ENCODE data around the gene PADI6.

Gene PADI6

DNA sequence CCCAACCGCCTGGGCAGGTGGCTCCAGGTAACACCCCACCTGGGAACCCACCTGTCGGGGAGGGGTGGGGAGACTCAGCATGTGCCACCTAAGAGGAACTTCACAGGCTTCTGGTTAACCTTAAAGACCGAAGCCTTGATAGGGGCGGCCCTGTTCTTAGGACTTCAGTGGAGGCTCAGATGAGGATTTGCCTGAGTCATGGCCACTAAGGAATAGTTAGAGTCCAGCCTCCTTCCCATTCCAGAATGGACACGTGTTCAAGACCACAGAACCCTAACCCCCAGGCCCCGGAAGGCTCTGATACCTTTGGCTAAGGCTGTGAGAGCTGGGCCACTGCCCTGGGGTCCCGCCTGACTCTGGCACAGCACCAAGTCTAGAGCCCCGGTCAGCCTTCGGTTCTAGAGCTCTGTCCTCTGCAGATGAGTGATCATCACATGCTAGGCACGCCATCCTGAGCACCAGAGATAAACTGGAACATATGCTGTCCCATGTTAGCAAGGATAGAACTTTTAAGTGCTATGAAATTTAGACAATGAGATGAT, 20.3 kb downstream of the PADI6 start:
- no peak overlapping the region for H3K27ac ChIP-seq
- TF ChIP-seq, protein P1, sequence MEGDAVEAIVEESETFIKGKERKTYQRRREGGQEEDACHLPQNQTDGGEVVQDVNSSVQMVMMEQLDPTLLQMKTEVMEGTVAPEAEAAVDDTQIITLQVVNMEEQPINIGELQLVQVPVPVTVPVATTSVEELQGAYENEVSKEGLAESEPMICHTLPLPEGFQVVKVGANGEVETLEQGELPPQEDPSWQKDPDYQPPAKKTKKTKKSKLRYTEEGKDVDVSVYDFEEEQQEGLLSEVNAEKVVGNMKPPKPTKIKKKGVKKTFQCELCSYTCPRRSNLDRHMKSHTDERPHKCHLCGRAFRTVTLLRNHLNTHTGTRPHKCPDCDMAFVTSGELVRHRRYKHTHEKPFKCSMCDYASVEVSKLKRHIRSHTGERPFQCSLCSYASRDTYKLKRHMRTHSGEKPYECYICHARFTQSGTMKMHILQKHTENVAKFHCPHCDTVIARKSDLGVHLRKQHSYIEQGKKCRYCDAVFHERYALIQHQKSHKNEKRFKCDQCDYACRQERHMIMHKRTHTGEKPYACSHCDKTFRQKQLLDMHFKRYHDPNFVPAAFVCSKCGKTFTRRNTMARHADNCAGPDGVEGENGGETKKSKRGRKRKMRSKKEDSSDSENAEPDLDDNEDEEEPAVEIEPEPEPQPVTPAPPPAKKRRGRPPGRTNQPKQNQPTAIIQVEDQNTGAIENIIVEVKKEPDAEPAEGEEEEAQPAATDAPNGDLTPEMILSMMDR (conservative IDR thresholded peaks at IDR 0.05) = no peak

DNA sequence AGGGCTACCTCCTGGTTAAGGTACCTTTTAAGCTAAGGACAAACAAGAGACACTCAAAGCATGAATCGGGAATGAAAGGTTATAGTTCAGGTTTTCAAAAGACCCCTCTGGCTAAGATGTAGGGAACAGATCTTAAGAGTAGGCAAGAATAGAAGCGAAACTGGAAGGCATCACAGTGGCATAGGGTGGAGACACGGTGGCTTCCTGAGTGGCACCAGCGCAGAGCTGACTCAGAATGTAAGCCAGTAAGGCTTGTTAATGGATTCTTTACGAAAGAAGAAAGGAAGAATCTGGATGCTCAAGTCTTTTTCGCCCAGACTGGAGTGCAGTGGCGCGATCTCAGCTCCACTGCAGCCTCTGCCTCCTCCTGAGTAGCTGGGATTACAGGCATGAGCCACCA, 21.2 kb downstream of the PADI6 start:
- no peak overlapping the region for H3K27ac ChIP-seq
- TF ChIP-seq, protein P1 (conservative IDR thresholded peaks at IDR 0.05) = no peak

DNA sequence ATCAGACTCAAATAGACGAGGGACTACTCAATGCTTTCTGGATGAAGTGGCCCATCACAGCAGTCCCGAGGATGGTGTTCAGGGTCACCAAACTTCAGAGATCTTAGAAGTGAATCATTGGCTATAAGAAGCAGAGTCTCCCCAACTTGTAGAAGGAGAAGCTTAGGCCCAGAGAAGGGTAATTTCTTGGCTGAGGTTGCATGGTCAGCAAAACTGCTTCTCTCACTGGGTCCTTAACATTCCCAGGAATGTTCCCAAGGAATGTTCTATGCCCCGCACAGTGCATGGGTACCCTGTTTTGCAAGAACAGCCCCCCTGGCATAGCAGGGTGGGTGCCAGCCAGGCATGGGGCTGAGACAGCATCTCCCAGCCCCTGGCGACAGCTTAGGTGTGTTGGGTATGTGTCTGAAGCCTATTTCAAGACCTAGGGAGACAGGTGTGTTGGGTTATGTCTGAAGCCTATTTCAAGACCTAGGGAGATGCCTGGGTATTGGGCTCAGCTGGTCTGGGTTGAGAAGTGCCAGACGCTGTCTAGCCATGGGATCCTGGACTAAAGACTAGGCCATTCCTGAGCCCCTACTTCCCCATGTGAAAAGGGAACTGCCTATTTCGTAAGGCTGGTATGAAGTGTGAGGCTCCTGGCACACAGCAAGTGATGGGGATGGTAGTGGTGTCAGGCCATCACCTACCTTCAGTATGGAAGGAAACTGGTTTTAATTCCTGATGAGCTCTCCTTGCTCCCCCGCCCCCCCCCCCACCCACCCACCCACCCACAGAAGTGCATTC, 26.1 kb downstream of the PADI6 start:
- no peak overlapping the region for H3K27ac ChIP-seq
- TF ChIP-seq, protein P1 (conservative IDR thresholded peaks at IDR 0.05) = no peak

DNA sequence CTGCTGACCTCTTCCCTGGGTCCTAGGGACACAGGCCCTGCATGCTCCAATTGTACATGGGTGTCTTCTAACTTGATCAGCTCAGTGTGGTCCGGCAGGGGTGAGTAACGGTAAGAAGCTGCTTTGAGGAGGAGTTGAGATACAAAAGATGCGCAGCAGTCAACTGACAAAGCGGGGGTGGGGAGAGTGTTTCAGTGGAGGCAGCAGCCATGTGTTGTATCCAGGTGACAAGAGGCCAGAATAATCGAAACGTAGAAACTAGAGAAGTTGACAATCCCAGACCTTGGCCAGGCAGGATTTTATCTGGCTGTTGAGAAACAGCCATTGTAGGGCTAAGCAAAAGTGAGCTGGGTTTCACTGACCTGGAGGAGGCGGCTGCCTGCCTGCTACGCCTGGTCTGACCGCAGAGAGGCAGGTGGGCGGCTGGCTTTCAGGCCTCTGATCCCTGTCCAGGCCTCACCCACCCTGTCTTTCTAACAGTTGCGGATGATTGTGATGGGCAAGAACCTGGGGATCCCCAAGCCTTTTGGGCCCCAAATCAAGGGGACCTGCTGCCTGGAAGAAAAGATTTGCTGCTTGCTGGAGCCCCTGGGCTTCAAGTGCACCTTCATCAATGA, 28.8 kb downstream of the PADI6 start:
- TF ChIP-seq, protein P1 (conservative IDR thresholded peaks at IDR 0.05) = no peak
- no peak overlapping the region for H3K27ac ChIP-seq

DNA sequence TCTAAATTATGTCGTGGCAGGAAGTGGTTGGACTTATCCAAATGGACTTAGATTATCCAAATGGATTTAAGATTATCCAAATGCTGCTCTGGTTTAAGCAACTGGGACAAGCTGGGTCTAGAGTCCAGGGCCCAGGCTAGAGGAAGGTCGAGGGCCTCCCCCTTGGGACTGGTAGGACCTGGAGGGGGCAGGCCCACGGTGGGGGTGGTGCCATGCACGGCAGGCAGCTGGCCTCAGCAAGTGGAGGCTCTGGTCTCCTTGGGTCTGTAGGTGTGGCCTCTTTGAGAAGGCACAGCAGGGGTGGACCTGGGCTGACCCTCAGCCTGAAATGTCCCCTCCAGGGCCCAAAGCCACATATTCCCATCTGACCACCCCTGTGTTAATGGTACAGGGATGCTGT, 29.8 kb downstream of the PADI6 start:
- TF ChIP-seq, protein P1 (conservative IDR thresholded peaks at IDR 0.05) = no peak
- no peak overlapping the region for H3K27ac ChIP-seq

DNA sequence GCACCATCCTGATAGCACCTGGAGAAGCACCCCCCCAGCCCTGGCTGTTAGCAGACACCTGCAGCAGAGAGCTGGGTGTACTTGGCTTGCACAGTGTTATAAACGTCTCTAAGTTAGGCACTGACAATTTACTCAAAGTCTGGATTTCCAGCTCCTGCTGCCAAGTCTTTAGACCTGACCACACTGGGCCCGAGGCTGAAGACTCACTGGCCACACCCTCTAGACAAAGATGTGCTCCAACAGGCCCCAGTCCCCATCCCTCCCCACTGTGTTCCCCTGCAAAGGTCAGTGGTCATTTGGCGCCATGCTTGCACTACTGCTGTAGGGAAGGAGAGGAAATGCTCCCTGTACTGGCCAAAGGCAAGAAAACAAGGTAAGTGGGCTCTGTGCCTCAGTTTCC, 31.1 kb downstream of the PADI6 start:
- TF ChIP-seq, protein P1 (conservative IDR thresholded peaks at IDR 0.05) = no peak
- no peak overlapping the region for H3K27ac ChIP-seq

DNA sequence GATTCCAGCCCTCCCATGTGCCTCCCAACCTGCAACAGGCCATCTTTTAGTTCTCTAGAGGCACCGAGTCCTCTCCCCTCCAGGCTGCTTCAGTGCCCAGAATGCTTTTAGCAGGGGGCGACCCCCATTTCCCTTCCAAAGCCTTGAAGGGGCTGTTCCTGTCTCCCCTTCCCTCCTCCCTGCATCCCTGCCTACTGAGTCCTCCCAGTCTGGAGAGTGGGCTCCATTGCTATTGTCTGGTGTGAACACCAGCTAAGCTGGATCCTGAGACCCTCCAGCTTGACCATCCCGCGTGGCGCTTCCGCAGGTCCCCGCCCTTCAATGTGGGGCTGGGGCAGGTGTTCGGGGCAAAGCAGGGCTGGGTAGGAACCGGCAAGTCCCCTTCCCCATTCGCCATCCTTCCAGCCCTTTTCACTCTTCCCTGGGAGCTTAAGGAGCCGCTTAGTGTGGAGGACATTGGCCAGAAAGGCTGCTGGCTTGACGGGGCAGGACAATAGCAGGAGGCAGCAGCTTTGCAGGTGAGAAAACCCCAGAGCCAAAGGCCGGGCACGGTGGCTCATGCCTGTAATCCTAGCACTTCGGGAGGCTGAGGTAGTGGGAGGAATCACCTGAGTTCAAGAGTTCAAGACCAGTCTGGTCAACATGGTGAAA, 32.2 kb downstream of the PADI6 start:
- no peak overlapping the region for H3K27ac ChIP-seq
- TF ChIP-seq, protein P1 (conservative IDR thresholded peaks at IDR 0.05) = no peak

Measured in VCaP (cell line).